Measurements from ENCODE around the gene AMH.

Gene AMH

GRCh38 chr19:2249880-2250765, 1.0 kb downstream of the AMH start:
- DNase-seq (ENCODE audit: low read depth): no peak

- DNase-seq (ENCODE audit: low read depth): no peak
Observed at GRCh38 chr19:2250766-2251105, 1.6 kb downstream of the AMH start.

- no peak for DNase-seq (ENCODE audit: low read depth)
Observed at GRCh38 chr19:2251106-2252054, 2.3 kb downstream of the AMH start.

GRCh38 chr19:2252055-2252796, 3.1 kb downstream of the AMH start:
- DNase-seq (ENCODE audit: low read depth): no peak

- no peak for DNase-seq (ENCODE audit: low read depth)
Observed at GRCh38 chr19:2252797-2253105, 3.6 kb downstream of the AMH start.

- DNase-seq (ENCODE audit: low read depth): no peak
Observed at GRCh38 chr19:2253106-2254063, 4.3 kb downstream of the AMH start.

GRCh38 chr19:2254064-2254872, 5.1 kb downstream of the AMH start:
- no peak for DNase-seq (ENCODE audit: low read depth)

- DNase-seq (ENCODE audit: low read depth): no peak
Observed at GRCh38 chr19:2255112-2255845, 6.2 kb downstream of the AMH start.

GRCh38 chr19:2255982-2256685, 7.0 kb downstream of the AMH start, which contains the start of gene JSRP1:
Gene JSRP1 (minus strand): TSS chr19:2256417. CDS start chr19:2255314, 1,103 bp downstream.
- DNase-seq (ENCODE audit: low read depth): no peak

- peak; percentile 64 for DNase-seq (ENCODE audit: low read depth)
Observed at GRCh38 chr19:2259336-2259735, 10.2 kb downstream of the AMH start.

GRCh38 chr19:2260341-2260805, 11.2 kb downstream of the AMH start:
- peak; percentile 42 for DNase-seq (ENCODE audit: low read depth)

- DNase-seq (ENCODE audit: low read depth): no peak
Observed at GRCh38 chr19:2261438-2262172, 12.5 kb downstream of the AMH start.

- DNase-seq (ENCODE audit: low read depth): peak; percentile 50
Observed at GRCh38 chr19:2266183-2266993, 17.3 kb downstream of the AMH start.

GRCh38 chr19:2268480-2268830, 19.3 kb downstream of the AMH start:
- DNase-seq (ENCODE audit: low read depth): no peak

- DNase-seq (ENCODE audit: low read depth): no peak
Observed at GRCh38 chr19:2268861-2269243, 19.7 kb downstream of the AMH start.

GRCh38 chr19:2269244-2270156, 20.4 kb downstream of the AMH start:
- DNase-seq (ENCODE audit: low read depth): peak; percentile 96

GRCh38 chr19:2270157-2270422, 21.0 kb downstream of the AMH start:
- DNase-seq (ENCODE audit: low read depth): peak; percentile 55
